ENCODE measurements around the gene ACOX1. TPM values are rescaled to one million over a fixed set of nuclear protein-coding genes. Genes with fewer than 3 reads are reported as not detected.

The ACOX1 gene
- total and polyA plus RNA-seq, 4 donors: 14.6 to 48.8 (median 28.8) TPM

DNA sequence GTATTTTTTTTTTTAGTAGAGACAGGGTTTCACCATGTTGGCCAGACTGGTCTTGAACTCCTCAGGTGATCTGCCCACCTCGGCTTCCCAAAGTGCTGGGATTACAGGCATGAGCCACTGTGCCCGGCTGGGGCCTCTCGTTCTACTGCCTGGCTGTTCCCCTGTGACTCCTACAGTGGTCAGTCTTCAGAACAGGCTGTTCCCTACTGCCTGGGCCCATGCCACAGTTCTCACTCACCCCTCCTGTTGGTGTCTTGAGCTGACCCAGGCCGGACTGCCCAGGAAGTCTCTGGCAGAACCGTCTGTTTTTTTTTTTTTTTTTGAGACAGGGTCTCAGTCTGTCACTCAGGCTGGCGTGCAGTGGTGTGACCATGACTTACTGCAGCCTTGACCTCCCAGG is 24.9 kb upstream of the ACOX1 start:
- intact Hi-C loops (cut with DNase I): loop anchor here (2.0 to 5.0 kb wide), 2 partner anchors 97 to 99 kb away; partner anchors contain the start of gene MRPL38 (in 1 of the 2)
- no peak for ATAC-seq (ENCODE audit: low FRiP score)
- H3K4me3 ChIP-seq (ENCODE audit: low read length in 2 of 2): no peak overlapping the region

DNA sequence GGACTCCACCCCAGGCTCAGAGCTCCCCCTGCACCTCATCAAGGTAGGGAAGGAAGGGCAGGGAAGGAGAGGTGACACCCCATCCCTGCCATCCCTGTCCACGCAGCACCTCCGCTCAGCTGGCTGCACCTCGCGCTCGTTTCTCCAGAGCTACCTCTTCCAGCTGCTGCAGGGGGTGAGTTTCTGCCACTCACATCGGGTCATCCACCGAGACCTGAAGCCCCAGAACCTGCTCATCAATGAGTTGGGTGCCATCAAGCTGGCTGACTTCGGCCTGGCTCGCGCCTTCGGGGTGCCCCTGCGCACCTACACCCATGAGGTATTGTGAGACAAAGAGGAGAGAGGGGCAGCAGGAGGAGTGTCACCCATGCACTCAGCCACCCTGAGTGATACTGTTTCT is 23.1 kb upstream of the ACOX1 start:
- ATAC-seq (ENCODE audit: low FRiP score) (no peak), DNase-seq (no peak)
- Histone ChIP-seq H3K27me3 (ENCODE audit: control insufficient read depth in 1 of 2, insufficient read depth in 2 of 2, low read length in 1 of 2) (no peaks in the 10 kb centered on the region), H3K36me3 (ENCODE audit: control insufficient read depth in 1 of 2, insufficient read depth in 2 of 2, low read length in 1 of 2) (peaks cover 0 to 1% of the 10 kb centered on the region in 2 donors), H3K9me3 (ENCODE audit: control insufficient read depth, low read length) (no peaks in the 10 kb centered on the region), H3K27ac (ENCODE audit: low read depth in 1 of 2, low read length in 2 of 2) (no peak overlapping the region), H3K4me3 (ENCODE audit: low read length in 2 of 2) (no peak overlapping the region), H3K4me1 (ENCODE audit: control insufficient read depth in 1 of 2, insufficient read depth in 2 of 2, low read length in 2 of 2) (no peaks in the 10 kb centered on the region)
- WGBS, 2 donors: 95 to 96% methylated on average over 12 of the region's 12 CpGs
- intact Hi-C loops (cut with DNase I): loop anchor here in 1 of 2 donors (5.0 kb wide), 1 partner anchor 95 kb away; no protein-coding TSS in a partner anchor

More for the DNA sequence above, 24.9 kb upstream of the ACOX1 start:
- no peak for DNase-seq
- H3K9me3 ChIP-seq (ENCODE audit: control insufficient read depth, low read length): no peaks in the 10 kb centered on the region
- no peaks in the 10 kb centered on the region for H3K27me3 ChIP-seq (ENCODE audit: control insufficient read depth in 1 of 2, insufficient read depth in 2 of 2, low read length in 1 of 2)
- peaks cover 0 to 1% of the 10 kb centered on the region in 2 donors for H3K36me3 ChIP-seq (ENCODE audit: control insufficient read depth in 1 of 2, insufficient read depth in 2 of 2, low read length in 1 of 2)
- no peak overlapping the region for H3K27ac ChIP-seq (ENCODE audit: low read depth in 1 of 2, low read length in 2 of 2)
- H3K4me1 ChIP-seq (ENCODE audit: control insufficient read depth in 1 of 2, insufficient read depth in 2 of 2, low read length in 2 of 2): no peaks in the 10 kb centered on the region
- 46 to 81% methylated on average over 6 of the region's 6 CpGs for WGBS, 2 donors

DNA sequence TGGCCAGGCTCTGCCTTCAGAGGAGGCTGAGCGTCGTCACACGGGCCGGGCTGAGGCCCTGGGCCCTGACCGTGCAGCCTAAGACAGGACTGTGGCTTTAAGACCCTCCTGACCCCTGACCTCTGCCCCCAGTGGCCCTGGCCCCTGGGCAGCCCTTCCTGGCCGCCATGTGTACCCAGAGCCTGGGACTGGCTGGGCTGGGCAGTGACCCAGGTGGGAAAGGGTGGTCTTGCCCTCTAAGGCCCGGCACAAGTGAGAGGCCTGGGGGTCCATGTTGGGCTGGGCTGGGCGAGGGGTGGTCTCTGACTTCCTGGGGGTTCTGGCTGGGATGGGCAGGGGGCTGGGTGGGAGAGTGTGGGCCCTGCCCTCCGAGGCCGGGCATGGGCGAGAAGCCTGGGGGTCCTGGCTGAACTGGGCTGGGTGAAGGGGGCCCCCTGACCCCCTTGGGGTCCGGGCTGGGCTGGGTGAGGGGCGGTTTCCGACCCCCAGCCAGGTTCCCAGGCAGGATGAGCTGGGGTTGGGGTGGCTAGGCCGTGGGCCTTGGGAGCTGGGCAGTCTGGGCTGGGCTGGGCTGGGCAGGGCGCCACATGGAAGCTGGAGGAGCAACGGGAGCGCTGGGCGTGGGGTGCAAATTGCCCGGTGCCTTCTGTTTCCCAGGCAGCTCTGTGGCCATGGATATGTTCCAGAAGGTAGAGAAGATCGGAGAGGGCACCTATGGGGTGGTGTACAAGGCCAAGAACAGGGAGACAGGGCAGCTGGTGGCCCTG is 22.0 kb upstream of the ACOX1 start, which contains the start of gene CDK3:
Gene CDK3, plus strand, starts transcription at position 101 of the 767 bp plus-strand sequence. Its CDS starts 571 bp downstream, at position 672.
- no peak for DNase-seq
- Histone ChIP-seq H3K9me3 (ENCODE audit: control insufficient read depth, low read length) (no peaks in the 10 kb centered on the region), H3K36me3 (ENCODE audit: control insufficient read depth in 1 of 2, insufficient read depth in 2 of 2, low read length in 1 of 2) (peaks cover 0 to 1% of the 10 kb centered on the region in 2 donors), H3K27me3 (ENCODE audit: control insufficient read depth in 1 of 2, insufficient read depth in 2 of 2, low read length in 1 of 2) (no peaks in the 10 kb centered on the region), H3K4me1 (ENCODE audit: control insufficient read depth in 1 of 2, insufficient read depth in 2 of 2, low read length in 2 of 2) (no peaks in the 10 kb centered on the region), H3K27ac (ENCODE audit: low read depth in 1 of 2, low read length in 2 of 2) (no peak within 1 kb of the TSS), H3K4me3 (ENCODE audit: low read length in 2 of 2) (no peak within 1 kb of the TSS)
- WGBS, 2 donors: 82 to 88% methylated on average over 19 to 21 of the region's 21 CpGs
- intact Hi-C loops (cut with DNase I): loop anchor here in 1 of 2 donors (5.0 kb wide), 1 partner anchor 94 kb away; no protein-coding TSS in a partner anchor
- ATAC-seq (ENCODE audit: low FRiP score): no peak

DNA sequence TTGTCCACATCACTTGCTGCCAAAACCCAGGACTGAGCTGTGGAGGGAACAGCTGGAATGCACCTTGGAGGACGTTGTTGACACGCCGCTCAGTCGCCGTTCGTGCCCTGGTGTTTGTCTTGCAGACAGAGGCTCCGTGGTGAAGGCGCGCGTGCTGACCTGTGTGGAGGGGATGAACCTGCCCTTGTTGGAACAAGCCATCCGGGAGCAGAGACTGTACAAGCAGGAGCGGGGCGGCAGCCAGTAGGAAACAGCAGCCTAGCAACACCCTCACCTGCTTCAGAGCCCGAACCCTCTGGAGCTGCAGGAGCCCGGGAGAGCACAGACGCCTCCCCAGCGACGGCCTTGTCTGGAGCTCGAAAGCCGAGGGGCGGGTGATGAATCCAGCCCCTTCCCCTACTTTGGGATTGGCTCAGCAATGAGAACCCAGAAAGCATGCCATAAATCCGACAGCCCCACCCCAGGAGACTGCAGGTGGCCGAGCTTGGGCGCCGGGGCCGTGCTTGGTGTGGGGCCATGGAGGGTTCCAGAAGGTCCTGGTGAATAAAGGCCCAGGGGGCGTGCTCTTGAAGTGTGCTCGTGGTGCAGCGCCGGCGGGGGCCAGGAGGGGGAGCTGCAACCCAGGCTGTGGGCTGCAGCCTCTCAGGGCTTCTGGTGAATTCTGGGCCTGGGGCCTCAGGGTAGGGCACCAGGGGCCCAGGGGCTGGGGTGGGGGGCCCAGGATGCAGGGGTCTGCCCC is 21.2 kb upstream of the ACOX1 start:
- WGBS, 2 donors: 76 to 77% methylated on average over 31 of the region's 31 CpGs
- ATAC-seq (ENCODE audit: low FRiP score): no peak
- H3K27me3 ChIP-seq (ENCODE audit: control insufficient read depth in 1 of 2, insufficient read depth in 2 of 2, low read length in 1 of 2): no peaks in the 10 kb centered on the region
- H3K36me3 ChIP-seq (ENCODE audit: control insufficient read depth in 1 of 2, insufficient read depth in 2 of 2, low read length in 1 of 2): peaks cover 0 to 1% of the 10 kb centered on the region in 2 donors
- H3K27ac ChIP-seq (ENCODE audit: low read depth in 1 of 2, low read length in 2 of 2): no peak overlapping the region
- intact Hi-C loops (cut with DNase I): loop anchor here in 1 of 2 donors (5.0 kb wide), 1 partner anchor 93 kb away; no protein-coding TSS in a partner anchor
- no peaks in the 10 kb centered on the region for H3K9me3 ChIP-seq (ENCODE audit: control insufficient read depth, low read length)
- DNase-seq: no peak
- H3K4me3 ChIP-seq (ENCODE audit: low read length in 2 of 2): no peak overlapping the region
- H3K4me1 ChIP-seq (ENCODE audit: control insufficient read depth in 1 of 2, insufficient read depth in 2 of 2, low read length in 2 of 2): no peaks in the 10 kb centered on the region

DNA sequence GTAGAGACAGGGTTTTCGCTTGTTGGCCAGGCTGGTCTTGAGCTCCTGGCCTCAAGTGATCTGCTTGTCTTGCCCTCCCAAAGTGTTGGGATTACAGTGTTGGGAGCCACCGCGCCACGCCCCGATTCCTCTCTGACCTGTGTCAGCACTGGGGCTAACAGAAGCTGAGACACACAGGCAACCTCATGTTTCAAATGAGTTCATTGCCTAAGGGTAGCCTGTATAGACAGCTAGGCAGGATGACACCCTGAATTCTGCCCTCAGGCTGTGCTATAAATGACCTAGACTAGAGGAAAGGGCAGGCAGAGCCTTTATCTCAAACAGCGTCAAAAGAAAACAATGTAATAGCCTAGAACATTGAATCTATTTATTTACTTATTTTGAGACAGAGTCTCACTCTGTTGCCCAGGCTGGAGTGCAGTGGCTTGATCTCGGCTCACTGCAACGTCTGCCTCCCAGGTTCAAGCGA is 19.4 kb upstream of the ACOX1 start:
- Histone ChIP-seq H3K4me1 (ENCODE audit: control insufficient read depth in 1 of 2, insufficient read depth in 2 of 2, low read length in 2 of 2) (no peaks in the 10 kb centered on the region), H3K36me3 (ENCODE audit: control insufficient read depth in 1 of 2, insufficient read depth in 2 of 2, low read length in 1 of 2) (peaks cover 0 to 1% of the 10 kb centered on the region in 2 donors), H3K27me3 (ENCODE audit: control insufficient read depth in 1 of 2, insufficient read depth in 2 of 2, low read length in 1 of 2) (no peaks in the 10 kb centered on the region), H3K9me3 (ENCODE audit: control insufficient read depth, low read length) (no peaks in the 10 kb centered on the region), H3K4me3 (ENCODE audit: low read length in 2 of 2) (no peak overlapping the region), H3K27ac (ENCODE audit: low read depth in 1 of 2, low read length in 2 of 2) (no peak overlapping the region)
- peak in 1 of 2 donors; percentile 12 for DNase-seq
- intact Hi-C loops (cut with DNase I): no loop called here
- 90 to 91% methylated on average over 9 of the region's 9 CpGs for WGBS, 2 donors
- no peak for ATAC-seq (ENCODE audit: low FRiP score)

DNA sequence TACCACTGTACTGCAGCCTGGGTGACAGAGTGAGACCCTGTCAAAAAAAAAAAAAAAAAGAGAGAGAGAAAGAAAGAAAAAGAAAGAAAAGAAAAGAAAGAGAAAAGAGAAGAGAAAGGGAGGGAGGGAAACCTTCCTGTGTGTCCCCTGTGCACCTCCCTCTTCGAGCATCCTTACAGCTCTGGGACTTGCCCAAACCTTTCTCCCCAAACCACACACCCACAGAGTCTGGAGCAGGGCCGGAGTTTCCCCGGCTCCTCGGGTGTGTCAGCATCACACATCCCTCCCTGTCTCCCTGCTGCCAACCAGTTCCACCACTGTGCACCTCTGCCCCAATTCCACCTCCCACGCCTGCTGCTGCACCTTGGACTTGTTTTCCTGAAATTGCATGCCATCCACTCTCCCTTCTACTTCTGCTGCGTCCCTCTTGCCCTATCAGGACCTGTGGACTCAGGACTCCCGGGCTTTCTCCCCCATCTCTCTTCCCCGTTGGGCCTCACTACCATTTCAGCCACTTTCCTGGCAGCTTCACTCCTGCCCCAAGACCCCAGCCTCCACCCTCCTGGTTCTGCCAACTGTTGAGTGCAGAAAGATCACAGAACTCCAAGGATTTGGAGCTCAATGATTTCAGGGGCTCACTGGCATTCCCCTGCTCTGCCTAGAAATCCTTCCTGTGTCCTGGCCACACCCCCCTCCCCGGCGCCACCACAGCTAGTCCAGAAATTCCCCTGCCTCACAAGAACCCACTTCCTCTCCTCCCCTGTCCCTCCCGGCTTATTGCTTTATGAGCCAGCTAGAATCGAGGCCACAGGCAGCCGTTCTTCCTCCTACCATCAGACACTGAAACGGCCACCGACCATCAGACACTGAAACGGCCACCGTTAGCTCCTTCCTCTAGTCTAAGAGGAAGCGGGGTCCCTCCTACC is 18.0 kb upstream of the ACOX1 start:
- intact Hi-C loops (cut with DNase I): no loop called here
- ATAC-seq (ENCODE audit: low FRiP score) (no peak), DNase-seq (peak; percentile 71 to 75)
- Histone ChIP-seq H3K9me3 (ENCODE audit: control insufficient read depth, low read length) (no peaks in the 10 kb centered on the region), H3K27ac (ENCODE audit: low read depth in 1 of 2, low read length in 2 of 2) (no peak overlapping the region), H3K4me1 (ENCODE audit: control insufficient read depth in 1 of 2, insufficient read depth in 2 of 2, low read length in 2 of 2) (no peaks in the 10 kb centered on the region), H3K4me3 (ENCODE audit: low read length in 2 of 2) (no peak overlapping the region), H3K27me3 (ENCODE audit: control insufficient read depth in 1 of 2, insufficient read depth in 2 of 2, low read length in 1 of 2) (no peaks in the 10 kb centered on the region), H3K36me3 (ENCODE audit: control insufficient read depth in 1 of 2, insufficient read depth in 2 of 2, low read length in 1 of 2) (no peaks in the 10 kb centered on the region)
- 62 to 66% methylated on average over 18 of the region's 18 CpGs for WGBS, 2 donors

DNA sequence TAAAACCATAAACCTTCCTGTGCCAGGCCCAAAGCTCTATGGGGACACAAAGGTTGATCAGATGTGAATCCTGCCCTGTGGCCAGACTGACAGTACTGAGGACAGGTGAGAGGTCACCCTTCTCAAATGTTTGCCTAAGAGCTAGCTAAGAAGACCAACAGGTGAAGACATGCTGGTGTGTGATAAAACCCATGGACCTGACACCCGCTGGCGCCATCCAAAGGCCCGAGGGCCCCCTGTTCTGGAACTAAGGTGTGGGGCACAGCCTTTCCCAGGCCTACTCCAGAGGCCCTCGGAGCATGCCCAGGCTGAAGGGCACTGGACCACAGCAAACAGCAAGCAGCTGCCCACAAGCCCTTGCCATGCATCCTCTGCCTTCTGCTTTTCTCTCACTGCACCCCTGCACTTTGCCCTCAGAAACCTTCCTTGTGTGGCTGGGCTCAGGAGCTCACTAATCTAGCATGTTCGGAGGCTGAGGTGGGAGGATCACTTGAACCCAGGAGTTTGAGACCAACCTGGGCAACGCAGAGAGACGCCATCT is 16.5 kb upstream of the ACOX1 start:
- DNase-seq: peak; percentile 26 to 56
- H3K27me3 ChIP-seq (ENCODE audit: control insufficient read depth in 1 of 2, insufficient read depth in 2 of 2, low read length in 1 of 2): no peaks in the 10 kb centered on the region
- ATAC-seq (ENCODE audit: low FRiP score): no peak
- no peak overlapping the region for H3K4me3 ChIP-seq (ENCODE audit: low read length in 2 of 2)
- no peaks in the 10 kb centered on the region for H3K9me3 ChIP-seq (ENCODE audit: control insufficient read depth, low read length)
- WGBS, 2 donors: 95% methylated on average over 7 of the region's 7 CpGs
- intact Hi-C loops (cut with DNase I): no loop called here
- H3K27ac ChIP-seq (ENCODE audit: low read depth in 1 of 2, low read length in 2 of 2): no peak overlapping the region
- no peaks in the 10 kb centered on the region for H3K36me3 ChIP-seq (ENCODE audit: control insufficient read depth in 1 of 2, insufficient read depth in 2 of 2, low read length in 1 of 2)
- H3K4me1 ChIP-seq (ENCODE audit: control insufficient read depth in 1 of 2, insufficient read depth in 2 of 2, low read length in 2 of 2): no peaks in the 10 kb centered on the region

Data from aorta (tissue), 5 donors.